GM12865 (cell line): ENCODE results near the gene SEMA6A.

ENCODE experiments used
- DNase-seq: peaks from one replicate; pipeline ENCODE4 v3.0.0; 2010; ENCODE audit warnings: low read depth
- H3K4me3 ChIP-seq: 2 replicates; pipeline ENCODE4 v1.5.1; 2011; ENCODE audit warnings: mild to moderate bottlenecking, low read depth, low read length, control low read depth
- CTCF ChIP-seq: IDR thresholded peaks from 2 replicates; pipeline ENCODE4 v1.5.1; 2011; ENCODE audit warnings: low read length, control low read depth, low read depth, inconsistent platforms; ENCODE audit not compliant: insufficient read depth; ENCODE audit errors: missing control alignments

SEMA6A gene

DNA sequence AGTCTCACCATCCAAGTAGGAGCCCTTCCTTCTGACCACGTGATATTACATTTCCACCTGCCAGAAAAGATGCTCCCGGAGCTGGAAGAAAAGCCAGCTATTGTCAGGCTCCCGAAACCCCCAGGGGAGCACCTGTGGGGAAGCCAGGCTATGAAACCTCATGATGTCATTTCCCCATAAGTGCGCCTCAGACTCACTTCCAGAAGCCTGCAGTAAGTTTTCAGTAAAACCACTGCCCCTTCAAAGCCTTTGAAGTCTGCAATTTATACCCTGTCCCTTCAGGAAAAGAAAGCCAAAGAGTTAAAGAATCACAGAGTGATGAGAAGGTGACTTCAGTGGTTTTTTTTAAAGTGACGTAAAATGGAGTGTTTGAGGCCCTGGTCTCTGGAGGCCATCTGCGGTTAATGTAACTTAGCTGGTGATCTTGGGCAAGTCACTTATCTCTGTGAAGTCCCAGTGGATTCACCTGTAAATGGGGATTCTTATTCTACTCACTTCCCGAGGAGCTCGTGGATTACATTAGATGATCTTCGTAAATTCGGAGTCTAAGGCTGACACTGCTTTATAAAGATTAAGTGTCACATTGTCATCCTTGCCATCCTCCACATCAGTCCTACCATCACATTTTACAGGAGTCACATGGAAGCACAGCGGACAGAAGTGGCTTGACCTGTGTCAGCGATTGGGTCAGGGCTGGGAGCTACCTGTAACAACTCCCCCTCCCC, 2.6 kb upstream of the SEMA6A start:
- DNase-seq, result peak; percentile 89
- no peak for TF ChIP-seq CTCF
- H3K4me3 ChIP-seq, result peak overlapping the region; percentile 67

DNA sequence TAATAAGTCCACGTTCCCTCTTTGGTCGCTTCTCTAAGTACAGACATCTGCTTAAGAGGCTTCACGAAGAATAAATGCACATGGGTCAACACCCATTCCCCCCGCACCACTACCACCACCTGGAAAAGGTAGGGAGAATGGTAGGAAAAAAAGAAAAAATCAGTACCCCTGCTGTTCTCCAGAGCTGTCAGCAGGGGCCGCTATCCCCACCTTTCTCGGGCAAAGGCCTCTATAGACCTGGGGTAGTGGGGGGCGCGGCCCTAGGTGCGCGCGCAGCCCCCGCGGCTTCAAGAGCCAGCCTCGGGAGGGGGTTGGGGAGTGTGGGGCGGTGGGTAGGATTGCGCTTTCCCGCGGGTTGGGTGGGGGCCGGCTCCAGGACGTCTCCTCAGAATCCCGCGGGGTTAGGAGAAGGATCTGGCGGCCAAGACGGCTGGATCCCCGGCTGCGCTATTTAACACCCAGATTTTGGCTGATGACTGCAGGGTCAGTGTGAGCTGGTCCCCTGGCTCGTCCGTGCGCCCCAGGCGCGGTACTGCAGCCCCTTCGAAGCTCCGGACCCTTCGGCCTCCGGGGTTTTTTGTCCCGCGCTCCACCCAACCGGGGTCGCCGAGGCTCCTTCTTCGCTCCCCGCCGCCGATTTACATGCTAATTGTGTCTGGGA, 1.6 kb upstream of the SEMA6A start:
- H3K4me3 ChIP-seq, result peak overlapping the region; percentile 67
- peak; percentile 87 for TF ChIP-seq CTCF
- DNase-seq, result peak; percentile 90

DNA sequence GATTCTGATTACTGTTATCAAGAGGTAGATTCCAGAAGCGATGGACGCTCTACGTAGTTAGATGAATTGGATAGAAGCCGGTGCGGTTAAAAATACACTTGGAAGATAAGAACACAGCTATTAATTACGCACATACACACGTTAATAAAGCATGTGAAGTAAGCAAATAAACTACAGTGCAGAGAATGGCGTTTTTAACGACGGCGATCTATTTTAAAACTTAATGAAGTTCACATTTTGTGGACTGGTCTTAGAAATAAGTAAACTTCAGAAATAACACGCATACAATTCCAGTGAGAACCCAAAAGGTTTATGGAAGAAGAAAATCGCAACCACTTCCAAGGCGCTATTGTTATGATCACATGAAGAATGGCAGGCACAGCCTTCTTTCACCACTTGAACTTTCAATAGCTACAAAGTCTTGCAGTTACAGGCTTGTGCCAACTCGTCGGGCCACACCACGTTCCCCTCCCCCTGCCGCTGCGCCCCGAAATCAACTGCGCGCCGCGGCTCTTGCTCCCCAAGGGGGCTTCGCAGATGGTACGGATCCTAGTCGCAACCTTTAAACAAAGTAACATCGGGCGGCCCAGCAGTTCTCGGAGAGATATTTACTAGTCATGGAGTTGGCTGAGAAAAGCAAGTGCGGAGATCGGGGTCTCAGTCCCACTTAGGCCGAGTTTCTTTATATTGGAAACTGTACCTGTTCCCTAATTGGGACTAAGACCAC, 866 bp upstream of the SEMA6A start:
- TF ChIP-seq CTCF, result no peak
- DNase-seq, result peak; percentile 46
- H3K4me3 ChIP-seq, result peak overlapping the region; percentile 67

DNA sequence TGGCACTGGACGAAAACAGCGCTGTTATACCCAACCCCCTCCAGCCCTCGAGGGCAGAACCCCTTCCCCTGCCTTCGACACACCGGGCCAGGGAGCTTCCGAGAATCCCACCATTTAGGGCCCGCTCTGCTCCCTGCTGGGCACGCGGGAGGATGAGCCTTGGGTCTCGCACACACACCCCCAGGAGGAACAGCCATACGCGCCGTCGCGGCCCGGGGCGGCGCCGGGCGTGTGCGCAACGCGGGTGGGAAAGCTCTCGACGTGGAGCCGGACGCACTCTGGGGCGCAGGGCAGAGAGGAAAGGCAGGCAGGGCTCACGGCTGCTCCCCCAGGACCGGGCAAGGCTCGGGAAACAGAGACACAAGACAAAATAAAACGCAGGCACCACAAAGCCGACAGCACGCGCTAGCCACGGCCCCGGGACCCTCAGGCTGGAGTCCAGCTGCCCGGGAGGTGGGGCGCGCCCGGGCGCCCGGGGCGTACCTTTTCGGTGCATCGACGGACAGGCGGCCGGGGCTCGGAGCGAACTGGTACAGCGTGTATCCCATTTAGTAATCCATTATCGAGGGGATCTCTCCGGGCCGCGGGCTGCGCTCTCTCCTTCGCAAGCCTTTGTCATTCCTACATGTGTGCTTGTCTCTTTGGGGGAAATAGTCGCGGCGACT, 789 bp downstream of the SEMA6A start:
- peak overlapping the region; percentile 67 for H3K4me3 ChIP-seq
- no peak for TF ChIP-seq CTCF
- DNase-seq, result peak; percentile 29

- DNase-seq, result peak; percentile 22
- H3K4me3 ChIP-seq, result peak overlapping the region; percentile 67
- no peak for TF ChIP-seq CTCF
Measured at GRCh38 chr5:116573279-116573701, 1.3 kb downstream of the SEMA6A start.

DNA sequence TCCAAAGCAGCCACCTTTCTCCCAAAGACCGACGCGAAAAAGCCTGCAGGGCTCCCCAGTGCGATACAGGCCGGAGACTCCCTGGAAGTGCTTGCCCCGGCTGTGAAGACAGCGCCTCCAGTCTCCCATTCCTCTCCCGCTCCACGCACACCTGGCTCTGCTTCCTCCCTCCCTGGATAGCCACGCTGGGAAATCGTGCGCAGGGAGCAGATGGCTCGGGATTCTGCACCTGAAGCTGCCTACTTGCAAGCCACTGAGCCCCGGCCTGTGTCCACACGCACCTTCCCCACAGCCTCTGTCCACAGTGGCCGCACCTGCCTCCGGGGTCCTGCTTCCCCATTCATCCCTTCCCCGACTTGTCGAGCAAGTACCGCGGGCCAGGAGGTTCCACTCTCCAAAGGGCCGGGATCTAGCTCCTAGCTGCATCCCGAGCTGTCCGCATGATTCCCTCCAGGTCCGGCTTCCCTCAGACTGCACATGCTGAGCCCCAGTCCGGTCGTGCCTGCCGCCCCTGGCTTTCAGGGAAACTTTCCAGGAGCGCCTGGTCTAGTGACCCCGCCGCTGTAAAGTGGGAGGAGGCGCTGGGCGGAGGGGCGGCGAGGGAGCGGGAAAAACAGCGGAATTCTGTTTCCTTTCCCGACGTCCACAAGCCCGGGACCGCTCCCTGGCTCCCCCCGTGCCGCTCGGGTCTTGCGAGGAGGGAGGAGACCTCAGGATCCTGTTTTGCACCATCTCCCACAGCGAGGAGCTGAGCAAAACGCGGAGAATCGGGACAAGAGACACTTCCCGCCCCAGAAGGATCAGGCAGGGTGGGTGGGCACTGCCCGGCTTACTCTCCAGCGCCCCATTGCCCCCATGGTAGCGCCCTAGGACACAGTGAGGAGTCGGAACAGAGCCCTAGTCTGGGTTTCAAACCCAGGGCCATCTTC, 2.0 kb downstream of the SEMA6A start:
- DNase-seq, result no peak
- H3K4me3 ChIP-seq, result peak overlapping the region; percentile 67
- TF ChIP-seq CTCF, result no peak
